HepG2 (cell line): Measurements from ENCODE around the gene TBXAS1.

Source experiments
- ARID2 ChIP-seq: sonication (generic); formaldehyde crosslinking; IDR thresholded peaks from 2 replicates; pipeline ENCODE4 v1.8.1; 2022; ENCODE audit warnings: mild to moderate bottlenecking, missing genetic modification reagents, borderline replicate concordance
- POLR2AphosphoS5 ChIP-seq: IDR thresholded peaks from 2 replicates; pipeline ENCODE4 v1.6.1; 2012; ENCODE audit warnings: low read depth, low read length
- TF ChIP-seq, protein P1 (sequence below): sonication (generic); formaldehyde crosslinking; IDR thresholded peaks from 2 replicates; pipeline ENCODE4 v1.5.0; 2020; ENCODE audit warnings: mild to moderate bottlenecking, missing genetic modification reagents, moderate library complexity

DNA sequence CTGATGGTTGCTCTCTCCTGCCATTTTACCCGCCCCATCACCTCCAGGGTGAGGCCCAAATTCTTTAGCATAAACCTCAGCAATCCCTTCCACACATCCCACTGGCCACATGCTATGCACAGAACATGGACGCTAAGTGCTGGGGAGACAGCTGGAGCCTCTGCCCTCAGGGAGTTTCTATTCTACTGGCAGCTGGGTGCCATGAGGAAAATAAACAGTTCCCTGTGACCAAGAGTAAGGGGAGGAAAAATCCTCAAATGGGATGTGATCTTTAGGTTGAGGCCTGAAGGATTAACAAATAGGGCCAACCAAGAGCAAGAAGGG, 232.5 kb downstream of the TBXAS1 start:
- TF ChIP-seq, protein P1, sequence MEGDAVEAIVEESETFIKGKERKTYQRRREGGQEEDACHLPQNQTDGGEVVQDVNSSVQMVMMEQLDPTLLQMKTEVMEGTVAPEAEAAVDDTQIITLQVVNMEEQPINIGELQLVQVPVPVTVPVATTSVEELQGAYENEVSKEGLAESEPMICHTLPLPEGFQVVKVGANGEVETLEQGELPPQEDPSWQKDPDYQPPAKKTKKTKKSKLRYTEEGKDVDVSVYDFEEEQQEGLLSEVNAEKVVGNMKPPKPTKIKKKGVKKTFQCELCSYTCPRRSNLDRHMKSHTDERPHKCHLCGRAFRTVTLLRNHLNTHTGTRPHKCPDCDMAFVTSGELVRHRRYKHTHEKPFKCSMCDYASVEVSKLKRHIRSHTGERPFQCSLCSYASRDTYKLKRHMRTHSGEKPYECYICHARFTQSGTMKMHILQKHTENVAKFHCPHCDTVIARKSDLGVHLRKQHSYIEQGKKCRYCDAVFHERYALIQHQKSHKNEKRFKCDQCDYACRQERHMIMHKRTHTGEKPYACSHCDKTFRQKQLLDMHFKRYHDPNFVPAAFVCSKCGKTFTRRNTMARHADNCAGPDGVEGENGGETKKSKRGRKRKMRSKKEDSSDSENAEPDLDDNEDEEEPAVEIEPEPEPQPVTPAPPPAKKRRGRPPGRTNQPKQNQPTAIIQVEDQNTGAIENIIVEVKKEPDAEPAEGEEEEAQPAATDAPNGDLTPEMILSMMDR: no peak
- TF ChIP-seq ARID2 (no peak), POLR2AphosphoS5 (no peak)
